H1 (cell line): Measurements from ENCODE around the gene ABLIM1. TPM values are rescaled to one million over a fixed set of nuclear protein-coding genes. Genes with fewer than 3 reads are reported as not detected.

Experiments
- EGR1 ChIP-seq: IDR thresholded peaks from 2 replicates; pipeline ENCODE4 v1.6.1; 2011; ENCODE audit warnings: low read depth, low read length, borderline replicate concordance
- EP300 ChIP-seq, 2 experiments: IDR thresholded peaks; 1 replicate in 1 of 2; 2 replicates in 1 of 2; pipeline ENCODE4 v1.6.1; 2011 to 2012; ENCODE audit warnings: low read depth in 2 of 2, low read length in 2 of 2, mild to moderate bottlenecking in 2 of 2, borderline replicate concordance in 1 of 2, inconsistent platforms in 1 of 2, moderate library complexity in 1 of 2
- FOSL1 ChIP-seq: IDR thresholded peaks from 2 replicates; pipeline ENCODE4 v1.6.1; 2011; ENCODE audit warnings: mild to moderate bottlenecking, low read depth, low read length, moderate library complexity; ENCODE audit not compliant: insufficient read depth
- KDM4A ChIP-seq: IDR thresholded peaks from one replicate; pipeline ENCODE4 v1.7.1; 2012; ENCODE audit warnings: low read depth, mild to moderate bottlenecking, moderate library complexity, low read length, inconsistent platforms; ENCODE audit not compliant: severe bottlenecking
- POU5F1 ChIP-seq: IDR thresholded peaks from 2 replicates; pipeline ENCODE4 v1.6.1; 2011; ENCODE audit warnings: low read depth, mild to moderate bottlenecking, low read length, moderate library complexity
- SP1 ChIP-seq: IDR thresholded peaks from 2 replicates; pipeline ENCODE4 v1.6.1; 2011; ENCODE audit warnings: low read depth, low read length
- polyA plus RNA-seq, 7 experiments: library from polyadenylated mRNA; depleted of rRNA in 3 of 7; stranded (reverse) in 5 of 7; unstranded in 2 of 7; fragments of >200 nt in 5 of 7; fragments of 200-250 nt in 2 of 7; gene quantifications; 1 replicate in 5 of 7; 2 replicates in 1 of 7; 4 replicates in 1 of 7; pipeline versions ENCODE4 v1.2.1 to v1.2.3, GENCODE V29; 2011 to 2013; ENCODE audit warnings: missing spikeins in 2 of 7, mixed read lengths in 2 of 7
- total RNA-seq: library from RNA; stranded (reverse); fragmentation: NEBNext Ultra II Directional; extraction: Animal tissue kit (Norgen Biotek cat#: 25700); gene quantifications from 2 replicates; pipeline ENCODE4 v1.2.1, GENCODE V29; 2021

ABLIM1 gene
- total and polyA plus RNA-seq, 2 of the 8 experiments (the other 6 are each of a cell fraction or from before 2014, with no cell fraction given): 51.2 to 51.7 TPM

DNA sequence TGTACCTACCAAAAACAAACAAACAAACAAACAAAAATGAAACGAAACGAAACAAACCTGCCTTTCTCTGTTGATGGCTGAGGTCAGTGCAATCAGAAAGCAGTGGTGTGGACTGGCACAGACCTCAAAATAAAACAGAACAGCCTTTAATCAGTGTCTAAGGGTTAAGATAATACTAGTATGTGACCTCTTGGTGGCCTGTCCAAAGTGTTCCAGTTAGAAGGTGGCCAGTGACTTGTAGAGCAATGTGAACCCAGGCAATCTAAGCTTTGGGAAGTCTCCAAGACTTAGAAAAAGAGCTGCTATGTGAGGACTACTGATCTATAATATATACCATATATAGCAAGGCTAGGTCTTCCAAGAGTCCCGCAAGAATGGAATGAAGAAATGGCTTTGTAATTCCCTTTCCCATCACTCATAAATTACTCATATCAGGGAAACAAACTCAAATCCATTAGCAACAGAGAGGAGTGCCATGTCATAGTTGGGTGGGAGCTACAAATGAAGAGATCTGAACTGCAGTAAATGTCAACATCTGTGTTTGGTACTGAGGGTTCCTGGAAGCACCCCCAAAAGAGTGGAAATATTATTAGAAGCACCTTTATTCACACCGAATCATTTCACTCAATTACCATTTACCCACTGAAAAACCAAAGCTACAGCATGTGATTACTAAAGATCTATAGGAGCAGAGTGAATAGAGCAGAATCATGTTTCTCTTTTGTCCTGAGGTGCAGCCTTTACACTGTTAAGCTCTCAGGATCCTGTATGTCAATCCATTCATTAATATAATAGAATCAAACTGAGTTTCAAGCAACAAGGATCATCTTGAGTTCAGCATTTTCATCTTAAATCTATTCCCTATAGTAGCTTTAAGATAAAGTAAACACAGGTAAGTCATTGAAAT, 28.0 kb downstream of the ABLIM1 start (continued):
- TF ChIP-seq KDM4A: no peak
- TF ChIP-seq EGR1: no peak
- no peak for TF ChIP-seq EP300 (IDR thresholded peaks at IDR 0.05; ENCODE audit: borderline replicate concordance in 1 of 2, low read depth in 2 of 2, low read length in 2 of 2)
- TF ChIP-seq POU5F1: no peak
- TF ChIP-seq SP1: no peak
- no peak for TF ChIP-seq FOSL1
